Caco-2 (cell line): ENCODE measurements around the gene ABCF1. TPM values are rescaled to one million over a fixed set of nuclear protein-coding genes. Genes with fewer than 3 reads are reported as not detected.
"Not testable (repeated sequence)": the region's sequence is repeated elsewhere in the genome, so short reads cannot be mapped to it uniquely, and the experiment has no call there.

Experiments
- Bru-seq: library from RNA; stranded (reverse); fragments of 400-500 nt; gene quantifications from one replicate; lab custom pipeline; 2021; lab: Mats Ljungman, UMichigan
- BruChase-seq, 2 experiments: library from RNA; stranded (reverse); fragments of 400-500 nt; gene quantifications; one replicate each; lab custom pipeline; 2021; lab: Mats Ljungman, UMichigan
- BruUV-seq: library from RNA; stranded (reverse); fragments of 400-500 nt; replicated peaks from 2 replicates; lab custom pipeline; 2021; lab: Mats Ljungman, UMichigan
- CTCF ChIA-PET: fragments of 300-600 bp; sonication (Branson Sonifier 250); formaldehyde crosslinking; loops from one replicate; lab custom pipeline; 2022; ENCODE audit warnings: antibody characterized with exemption; lab: Charles Lee
- POLR2A ChIA-PET: fragments of 300-600 bp; sonication (Branson Sonifier 250); formaldehyde crosslinking; loops from one replicate; lab custom pipeline; 2022; ENCODE audit warnings: antibody characterized with exemption; lab: Charles Lee
- DNase-seq, 2 experiments: peaks; one replicate each; pipeline versions ENCODE4 v3.0.0 to v3.0.0-alpha.2; 2020 to 2022
- H3K27me3 ChIP-seq: replicated peaks from 2 replicates; pipeline ENCODE4 v1.6.0; 2011; ENCODE audit warnings: low read length; ENCODE audit not compliant: control insufficient read depth, insufficient read depth
- H3K36me3 ChIP-seq: 2 replicates; pipeline ENCODE4 v1.5.1; 2011; ENCODE audit warnings: low read length; ENCODE audit not compliant: control insufficient read depth, insufficient read depth
- H3K4me1 ChIP-seq: fragments of 250-450 bp; sonication (Bioruptor Pico); 2 replicates; pipeline ENCODE4 v1.5.1; 2020; ENCODE audit warnings: mild to moderate bottlenecking
- H3K4me3 ChIP-seq: 2 replicates; pipeline ENCODE4 v1.5.1; 2011; ENCODE audit warnings: low read depth, mild to moderate bottlenecking, control low read depth, low read length
- H3K9me3 ChIP-seq: fragments of 250-450 bp; sonication (Bioruptor Pico); 2 replicates; pipeline ENCODE4 v1.5.1; 2020; ENCODE audit warnings: mild to moderate bottlenecking, moderate library complexity
- H3K27ac Mint-ChIP-seq: one replicate; pipeline ENCODE4 v1.8.0; 2022; ENCODE audit warnings: mixed read lengths; ENCODE audit not compliant: unreplicated experiment
- H3K27me3 Mint-ChIP-seq: one replicate; pipeline ENCODE4 v1.8.0; 2022; ENCODE audit warnings: mixed read lengths; ENCODE audit not compliant: insufficient read depth, unreplicated experiment
- H3K36me3 Mint-ChIP-seq: one replicate; pipeline ENCODE4 v1.8.0; 2022; ENCODE audit warnings: mild to moderate bottlenecking, mixed read lengths; ENCODE audit not compliant: insufficient read depth, unreplicated experiment
- H3K4me1 Mint-ChIP-seq: one replicate; pipeline ENCODE4 v1.8.0; 2022; ENCODE audit warnings: low read depth, mixed read lengths; ENCODE audit not compliant: unreplicated experiment
- H3K4me3 Mint-ChIP-seq: one replicate; pipeline ENCODE4 v1.8.0; 2022; ENCODE audit warnings: mild to moderate bottlenecking, moderate library complexity, mixed read lengths; ENCODE audit not compliant: unreplicated experiment
- H3K9me3 Mint-ChIP-seq: one replicate; pipeline ENCODE4 v1.8.0; 2022; ENCODE audit warnings: mixed read lengths; ENCODE audit not compliant: unreplicated experiment
- intact Hi-C: fragments of 100-400 bp; cut with micrococcal nuclease; formaldehyde crosslinking; loops from one replicate; pipeline ENCODE4 v1.10.0; 2022; ENCODE audit not compliant: unreplicated experiment
- long read RNA-seq: library from polyadenylated mRNA; stranded (forward); transcript quantifications from one replicate; pipeline ENCODE4 v2.0.0, GENCODE V29; 2022
- total RNA-seq: library from RNA; stranded (reverse); gene quantifications from 2 replicates; pipeline ENCODE4 v1.2.3, GENCODE V29; 2022
- TF ChIP-seq, protein P1 (sequence below), 2 experiments: fragments of 200-600 bp in 1 of 2; IDR thresholded peaks; 1 replicate in 1 of 2; 2 replicates in 1 of 2; pipeline versions ENCODE4 v1.5.1 to v1.8.0; 2011 to 2022; ENCODE audit warnings: antibody characterized with exemption in 1 of 2, control low read depth in 1 of 2, inconsistent platforms in 1 of 2, low read depth in 1 of 2, low read length in 1 of 2, mild to moderate bottlenecking in 1 of 2, moderate library complexity in 1 of 2; ENCODE audit not compliant: insufficient read depth in 1 of 2, severe bottlenecking in 1 of 2, unreplicated experiment in 1 of 2

ABCF1 gene
- total RNA-seq, result 93.7 and 95.6 TPM in 2 replicates
- percentile 90 among the genes with signal in this experiment for Bru-seq, nascent RNA
- BruChase-seq, experiment 1, labeled RNA remaining after a 2-hour chase, result percentile 92 among the genes with signal in this experiment
- BruChase-seq, experiment 2, labeled RNA remaining after a 6-hour chase, result percentile 96 among the genes with signal in this experiment
- long read RNA-seq, transcript ABCF1-201 (25 exons, 3,481 nt), result major isoform, 24 of 121 reads
- long read RNA-seq, transcript ABCF1-206 (4 exons, 893 nt), result minor isoform, 5 of 121 reads
- long read RNA-seq, partial matches to known transcripts, result 24 of 121 reads
- long read RNA-seq, other reads (novel, unspliced or antisense), result 68 of 121 reads

DNA sequence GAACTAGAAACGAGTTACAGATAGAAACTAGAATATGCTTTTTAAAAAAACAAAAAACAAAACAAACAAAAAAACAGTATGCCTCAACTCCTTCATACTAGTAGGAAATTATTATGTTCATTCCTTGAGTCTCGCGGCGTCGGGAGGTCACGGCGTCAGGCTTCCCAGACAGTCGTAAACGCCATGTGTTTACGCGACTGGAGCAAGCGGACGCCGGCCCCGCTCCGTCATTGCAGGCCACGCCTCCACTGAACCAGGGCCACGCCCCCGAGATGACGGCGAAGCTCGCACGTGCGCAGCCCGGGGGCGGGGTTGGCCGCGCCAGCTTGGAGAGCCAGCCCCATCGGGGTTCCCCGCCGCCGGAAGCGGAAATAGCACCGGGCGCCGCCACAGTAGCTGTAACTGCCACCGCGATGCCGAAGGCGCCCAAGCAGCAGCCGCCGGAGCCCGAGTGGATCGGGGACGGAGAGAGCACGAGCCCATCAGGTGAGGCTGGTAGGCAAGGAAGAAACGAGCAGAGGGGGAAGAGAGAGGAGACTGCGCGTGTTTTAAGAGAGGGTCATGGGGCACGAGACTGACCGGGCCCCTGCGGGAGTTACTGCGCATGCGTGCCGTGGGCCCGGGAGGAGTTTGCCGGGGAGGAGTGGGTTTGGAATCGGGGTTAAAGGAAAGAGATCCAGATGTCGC, at the start of gene ABCF1:
Gene ABCF1 (plus strand): TSS at position 368 of the 687 bp plus-strand sequence. CDS start 46 bp downstream, at position 414.
- H3K9me3 Mint-ChIP-seq, result no peaks in the 10 kb centered on the region
- Histone ChIP-seq H3K9me3 (no peaks in the 10 kb centered on the region), H3K4me1 (peaks cover 15% of the 10 kb centered on the region; the same call in 1 of the 2 replicates), H3K4me3 (peak within 1 kb of the TSS; percentile 83), H3K36me3 (0 out of 2 replicates have a peak, but pooled peaks cover 1% of the 10 kb centered on the region), H3K27me3 (no peaks in the 10 kb centered on the region)
- H3K4me3 Mint-ChIP-seq, result peak within 1 kb of the TSS; percentile 86
- H3K27me3 Mint-ChIP-seq, result no peaks in the 10 kb centered on the region
- BruUV-seq, result no TSS peak
- H3K27ac Mint-ChIP-seq, result peak within 1 kb of the TSS; percentile 93
- TF ChIP-seq, protein P1, sequence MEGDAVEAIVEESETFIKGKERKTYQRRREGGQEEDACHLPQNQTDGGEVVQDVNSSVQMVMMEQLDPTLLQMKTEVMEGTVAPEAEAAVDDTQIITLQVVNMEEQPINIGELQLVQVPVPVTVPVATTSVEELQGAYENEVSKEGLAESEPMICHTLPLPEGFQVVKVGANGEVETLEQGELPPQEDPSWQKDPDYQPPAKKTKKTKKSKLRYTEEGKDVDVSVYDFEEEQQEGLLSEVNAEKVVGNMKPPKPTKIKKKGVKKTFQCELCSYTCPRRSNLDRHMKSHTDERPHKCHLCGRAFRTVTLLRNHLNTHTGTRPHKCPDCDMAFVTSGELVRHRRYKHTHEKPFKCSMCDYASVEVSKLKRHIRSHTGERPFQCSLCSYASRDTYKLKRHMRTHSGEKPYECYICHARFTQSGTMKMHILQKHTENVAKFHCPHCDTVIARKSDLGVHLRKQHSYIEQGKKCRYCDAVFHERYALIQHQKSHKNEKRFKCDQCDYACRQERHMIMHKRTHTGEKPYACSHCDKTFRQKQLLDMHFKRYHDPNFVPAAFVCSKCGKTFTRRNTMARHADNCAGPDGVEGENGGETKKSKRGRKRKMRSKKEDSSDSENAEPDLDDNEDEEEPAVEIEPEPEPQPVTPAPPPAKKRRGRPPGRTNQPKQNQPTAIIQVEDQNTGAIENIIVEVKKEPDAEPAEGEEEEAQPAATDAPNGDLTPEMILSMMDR (IDR thresholded peaks at IDR 0.05; ENCODE audit: insufficient read depth in 1 of 2, low read depth in 1 of 2, low read length in 1 of 2, severe bottlenecking in 1 of 2, unreplicated experiment in 1 of 2), result no peak
- intact Hi-C loops, result loop anchor here (1.0 kb wide), 1 partner anchor 15 kb away; the partner anchor contains the start of gene GNL1
- H3K36me3 Mint-ChIP-seq, result peaks cover 24% of the 10 kb centered on the region
- ChIA-PET POLR2A (interaction anchor here (0.6 to 2.3 kb wide), 8 partner anchors 14 to 146 kb away, joined by 3 to 25 read pairs (median 4); partner anchors contain the start of genes C6orf136, DHX16, GNL1 and MDC1), CTCF (interaction anchor here (0.9 to 1.6 kb wide), 3 partner anchors 20 to 89 kb away, joined by 4 read pairs; no protein-coding TSS in a partner anchor)
- peaks cover 30% of the 10 kb centered on the region for H3K4me1 Mint-ChIP-seq
- DNase-seq, result peak; percentile 96 to 99

DNA sequence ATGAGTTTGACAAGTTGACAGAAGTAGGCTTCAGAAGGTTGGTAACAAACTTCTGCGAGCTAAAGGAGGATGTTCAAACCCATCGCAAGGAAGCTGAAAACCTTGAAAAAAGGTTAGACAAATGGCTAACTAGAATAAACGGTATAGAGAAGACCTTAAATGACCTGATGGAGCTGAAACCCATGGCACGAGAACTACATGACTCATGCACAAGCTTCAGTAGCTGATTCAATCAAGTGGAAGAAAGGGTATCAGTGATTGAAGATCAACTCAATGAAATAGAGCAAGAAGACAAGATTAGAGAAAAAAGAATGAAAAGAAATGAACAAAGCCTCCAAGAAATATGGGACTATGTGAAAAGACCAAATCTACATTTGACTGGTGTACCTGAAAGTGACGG, 49.3 kb upstream of the ABCF1 start:
- H3K4me3 Mint-ChIP-seq, H3K4me1 Mint-ChIP-seq, BruUV-seq, DNase-seq, H3K27ac Mint-ChIP-seq, H3K36me3 ChIP-seq, POLR2A ChIA-PET, H3K4me3 ChIP-seq, H3K36me3 Mint-ChIP-seq, intact Hi-C loops, H3K9me3 ChIP-seq, H3K27me3 ChIP-seq, H3K9me3 Mint-ChIP-seq, H3K27me3 Mint-ChIP-seq, H3K4me1 ChIP-seq: not testable (repeated sequence)
- CTCF ChIA-PET, result interaction anchor here (1.0 kb wide), 1 partner anchor 20 kb away, joined by 3 read pairs; no protein-coding TSS in a partner anchor

DNA sequence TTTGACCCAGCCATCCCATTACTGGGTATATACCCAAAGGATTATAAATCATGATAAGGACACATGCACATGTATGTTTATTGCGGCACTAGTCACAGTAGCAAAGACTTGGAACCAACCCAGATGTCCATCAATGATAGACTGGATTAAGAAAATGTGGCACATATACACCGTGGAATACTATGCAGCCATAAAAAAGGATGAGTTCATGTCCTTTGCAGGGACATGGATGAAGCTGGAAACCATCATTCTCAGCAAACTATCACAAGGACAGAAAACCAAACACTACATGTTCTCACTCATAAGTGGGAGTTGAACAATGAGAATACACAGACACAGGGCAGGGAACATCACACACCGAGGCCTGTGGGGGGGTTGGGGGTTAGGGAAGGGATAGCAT, 44.8 kb upstream of the ABCF1 start:
- H3K4me3 Mint-ChIP-seq, CTCF ChIA-PET, H3K36me3 Mint-ChIP-seq, BruUV-seq, H3K36me3 ChIP-seq, H3K9me3 Mint-ChIP-seq, POLR2A ChIA-PET, H3K27me3 ChIP-seq, intact Hi-C loops, H3K4me3 ChIP-seq, H3K27ac Mint-ChIP-seq, DNase-seq, H3K27me3 Mint-ChIP-seq, H3K4me1 Mint-ChIP-seq, H3K9me3 ChIP-seq: not testable (repeated sequence)
- H3K4me1 ChIP-seq, result peaks cover 13% of the 10 kb centered on the region; the same call in 1 of the 2 replicates

DNA sequence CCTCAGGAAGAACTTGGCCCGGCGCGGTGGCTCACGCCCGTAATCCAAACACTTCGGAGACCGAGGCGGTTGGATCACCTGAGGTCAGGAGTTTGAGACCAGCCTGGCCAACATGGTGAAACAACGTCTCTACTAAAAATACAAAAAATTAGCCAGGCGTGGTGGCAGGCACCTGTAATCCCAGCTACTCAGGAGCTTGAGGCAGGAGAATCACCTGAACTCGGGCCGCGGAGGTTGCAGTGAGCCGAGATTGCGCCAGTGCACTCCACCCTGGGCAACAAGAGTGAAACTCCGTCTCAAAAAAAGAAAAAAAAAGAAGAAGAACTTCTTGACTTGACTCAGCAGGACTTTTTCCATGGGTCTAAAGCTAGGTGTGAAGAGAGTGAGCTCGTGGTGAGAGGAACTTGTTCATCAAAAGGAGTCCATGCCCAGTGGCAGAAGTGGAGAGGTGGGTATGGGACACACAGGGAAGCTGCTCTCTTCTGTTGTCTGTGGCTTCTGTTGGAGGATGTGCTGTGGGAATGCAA, 41.8 kb upstream of the ABCF1 start:
- H3K27ac Mint-ChIP-seq, POLR2A ChIA-PET: not testable (repeated sequence)

More for the DNA sequence above, 41.8 kb upstream of the ABCF1 start:
- H3K27me3 ChIP-seq, H3K4me3 ChIP-seq, H3K9me3 Mint-ChIP-seq, H3K4me3 Mint-ChIP-seq, DNase-seq, H3K36me3 ChIP-seq, H3K27me3 Mint-ChIP-seq, BruUV-seq, CTCF ChIA-PET, H3K4me1 Mint-ChIP-seq, H3K9me3 ChIP-seq, intact Hi-C loops, H3K36me3 Mint-ChIP-seq: not testable (repeated sequence)
- H3K4me1 ChIP-seq, result peaks cover 13% of the 10 kb centered on the region
